ENCODE measurements around the gene ACLY. TPM values are rescaled to one million over a fixed set of nuclear protein-coding genes. Genes with fewer than 3 reads are reported as not detected.

ACLY gene
- total and polyA plus RNA-seq, 5 donors, result 23.0 to 50.8 (median 36.6) TPM

DNA sequence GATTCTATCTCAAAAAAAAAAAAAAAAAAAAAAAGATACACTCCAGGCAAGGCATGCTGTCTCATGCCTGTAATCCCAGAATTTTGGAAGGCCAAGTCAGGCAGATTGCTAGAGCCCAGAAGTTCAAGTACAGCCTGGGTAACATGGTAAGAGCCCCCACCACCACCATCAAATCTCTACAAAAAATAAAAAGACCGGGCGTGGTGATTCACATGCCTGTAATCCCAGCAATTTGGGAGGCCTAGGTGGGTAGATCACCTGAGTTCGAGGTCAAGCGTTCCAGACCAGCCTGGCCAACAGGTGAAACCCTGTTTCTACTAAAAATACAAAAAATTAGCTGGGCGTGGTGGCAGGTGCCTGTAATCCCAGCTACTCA, 1.8 kb upstream of the ACLY start:
- Histone ChIP-seq H3K4me3 (ENCODE audit: low read length) (no peak overlapping the region), H3K4me1 (ENCODE audit: control insufficient read depth, insufficient read depth, low read length) (peaks cover 6% of the 10 kb centered on the region), H3K27me3 (ENCODE audit: control insufficient read depth, insufficient read depth) (no peaks in the 10 kb centered on the region), H3K27ac (ENCODE audit: low read length) (no peak overlapping the region), H3K9me3 (ENCODE audit: control insufficient read depth, low read length) (no peaks in the 10 kb centered on the region)
- intact Hi-C loops (cut with DNase I), result no loop called here
- ATAC-seq (no peak), DNase-seq (peak in 1 of 3 donors; percentile 4)
- 89% methylated on average over 5 of the region's 5 CpGs for WGBS

DNA sequence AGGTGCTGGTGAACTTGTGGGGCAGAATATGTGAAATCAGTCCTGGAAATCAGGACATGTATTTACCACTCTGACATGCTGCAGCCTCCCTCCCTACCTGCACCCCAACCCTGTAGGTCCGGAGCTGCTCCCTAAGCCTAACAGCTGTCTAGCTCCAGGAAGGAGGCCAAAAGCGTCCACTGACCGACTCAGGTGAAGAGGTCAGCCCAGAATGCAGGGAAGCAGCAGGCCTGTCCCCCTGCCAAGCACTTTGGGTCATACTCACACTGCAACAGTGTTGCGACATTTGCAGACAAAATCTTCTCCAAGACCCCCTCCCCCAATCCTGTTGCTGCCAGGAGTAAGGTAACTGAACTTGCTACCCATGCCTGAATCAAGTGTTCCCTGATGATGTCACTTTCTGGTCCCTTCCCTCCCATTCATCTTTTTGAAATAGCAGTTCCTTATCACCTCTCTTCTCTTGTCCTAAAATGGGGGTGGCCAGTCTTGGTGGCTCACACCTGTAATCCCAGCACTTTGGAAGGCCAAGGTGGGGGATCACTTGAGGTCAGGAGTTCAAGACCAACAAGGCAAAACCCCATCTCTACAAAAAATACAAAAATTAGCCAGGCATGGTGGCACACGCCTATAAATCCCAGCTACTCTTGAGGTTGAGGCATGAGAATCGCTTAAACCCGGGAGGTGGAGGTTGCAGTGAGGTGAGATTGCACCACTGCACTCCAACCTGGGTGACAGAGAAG, 1.3 kb upstream of the ACLY start:
- intact Hi-C loops (cut with DNase I), result no loop called here
- Histone ChIP-seq H3K9me3 (ENCODE audit: control insufficient read depth, low read length) (no peaks in the 10 kb centered on the region), H3K27me3 (ENCODE audit: control insufficient read depth, insufficient read depth) (no peaks in the 10 kb centered on the region), H3K4me1 (ENCODE audit: control insufficient read depth, insufficient read depth, low read length) (peaks cover 6% of the 10 kb centered on the region), H3K4me3 (ENCODE audit: low read length) (no peak overlapping the region), H3K27ac (ENCODE audit: low read length) (peak overlapping the region; percentile 19)
- DNase-seq (peak in 2 of 3 donors; percentile 40 to 59), ATAC-seq (no peak)
- WGBS, result 85% methylated on average over 7 of the region's 7 CpGs

DNA sequence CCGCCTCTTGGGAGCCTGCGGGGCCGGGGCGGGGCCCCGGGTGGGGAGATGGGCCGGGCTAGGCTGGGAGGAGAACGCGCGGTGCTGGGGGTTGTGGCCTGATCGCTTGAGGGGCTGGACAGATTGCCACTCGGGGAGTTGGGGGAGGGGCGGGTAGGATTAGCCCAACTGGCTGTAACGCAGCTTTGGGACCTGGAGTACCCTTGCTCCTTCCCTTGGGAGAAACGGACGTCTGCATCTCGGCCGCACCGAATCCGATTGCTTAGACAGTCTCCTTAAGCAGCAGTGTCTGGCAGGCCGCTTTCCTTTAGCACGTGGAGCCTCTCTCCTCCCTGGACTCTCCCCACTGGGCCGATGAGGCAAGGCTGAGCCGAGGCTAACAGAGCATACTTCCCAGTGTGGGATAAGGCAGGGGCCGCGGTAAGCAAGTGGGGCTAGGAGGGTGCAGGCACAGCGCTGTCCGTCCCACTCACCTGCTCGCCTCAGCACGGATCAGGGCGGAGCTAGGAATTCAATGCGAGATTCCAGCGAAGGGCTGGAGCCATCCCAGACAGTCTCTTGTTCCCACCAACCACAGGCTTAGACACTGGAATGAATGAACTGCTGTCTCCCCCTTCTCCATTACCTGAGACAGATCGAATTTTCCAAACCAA, 540 bp upstream of the ACLY start:
- H3K27me3 ChIP-seq (ENCODE audit: control insufficient read depth, insufficient read depth), result no peaks in the 10 kb centered on the region
- peaks cover 8% of the 10 kb centered on the region for H3K4me1 ChIP-seq (ENCODE audit: control insufficient read depth, insufficient read depth, low read length)
- H3K4me3 ChIP-seq (ENCODE audit: low read length), result peak overlapping the region; percentile 45
- DNase-seq (no peak), ATAC-seq (peak; percentile 55 to 57)
- 5% methylated on average over 33 of the region's 33 CpGs for WGBS
- H3K27ac ChIP-seq (ENCODE audit: low read length), result peak overlapping the region; percentile 69
- H3K9me3 ChIP-seq (ENCODE audit: control insufficient read depth, low read length), result no peaks in the 10 kb centered on the region
- intact Hi-C loops (cut with DNase I), result no loop called here

DNA sequence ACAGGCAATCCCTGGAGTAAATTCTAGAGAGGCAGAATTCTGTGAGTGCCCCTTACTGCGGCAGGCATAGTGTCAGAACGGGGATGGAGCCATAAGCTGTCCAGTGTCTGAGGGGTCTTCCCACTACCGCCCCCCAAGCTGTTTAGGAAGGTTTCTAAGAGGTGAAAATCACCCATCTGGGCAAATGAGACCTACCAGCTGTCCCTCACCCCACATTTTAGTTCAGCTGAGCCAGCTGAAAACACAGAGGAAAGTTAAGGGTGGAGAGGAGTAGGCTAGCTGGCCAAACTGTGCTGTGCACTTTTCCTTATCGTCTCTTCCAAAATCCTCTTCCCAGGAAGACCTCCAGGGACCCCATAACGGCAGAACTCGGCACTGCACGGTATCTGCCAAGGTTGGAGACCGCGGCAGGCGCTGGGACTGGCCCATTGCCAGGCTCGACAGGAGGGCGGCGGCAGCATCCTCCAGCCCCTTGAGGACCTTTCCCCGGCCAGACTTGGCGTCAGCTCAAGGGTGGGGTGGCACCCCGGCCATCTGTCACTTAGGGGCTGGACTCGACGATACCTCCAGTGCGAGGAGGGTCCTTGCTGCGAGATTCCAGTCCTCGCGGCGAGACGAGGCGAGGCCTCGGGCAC, 955 bp downstream of the ACLY start:
- intact Hi-C loops (cut with DNase I), result no loop called here
- ATAC-seq, result peak; percentile 40 to 53
- 4% methylated on average over 26 of the region's 26 CpGs for WGBS
- no peaks in the 10 kb centered on the region for H3K9me3 ChIP-seq (ENCODE audit: control insufficient read depth, low read length)
- no peaks in the 10 kb centered on the region for H3K27me3 ChIP-seq (ENCODE audit: control insufficient read depth, insufficient read depth)
- peaks cover 8% of the 10 kb centered on the region for H3K4me1 ChIP-seq (ENCODE audit: control insufficient read depth, insufficient read depth, low read length)
- peak overlapping the region; percentile 59 for H3K4me3 ChIP-seq (ENCODE audit: low read length)
- DNase-seq, result peak; percentile 86 to 90 (median 90)
- H3K27ac ChIP-seq (ENCODE audit: low read length), result peak overlapping the region; percentile 37

DNA sequence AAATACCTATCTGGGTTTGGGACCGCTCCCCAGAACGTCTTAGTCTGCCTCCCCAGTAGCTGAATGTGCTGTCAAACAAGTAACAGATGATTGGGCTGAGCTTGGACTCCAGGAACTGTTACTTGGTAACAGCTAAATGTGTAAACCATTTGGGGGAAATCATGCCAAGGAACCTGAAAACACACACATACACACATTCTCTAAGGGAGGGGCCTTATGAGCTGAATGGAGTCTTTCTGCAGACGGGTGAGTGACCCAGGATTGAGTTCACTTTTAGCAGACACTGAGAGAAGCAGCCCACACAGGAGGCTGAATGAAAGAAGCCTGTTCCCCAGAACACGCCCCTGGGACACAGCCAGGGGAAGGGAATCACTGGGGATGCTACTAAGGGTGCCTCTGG, 1.6 kb downstream of the ACLY start:
- H3K4me1 ChIP-seq (ENCODE audit: control insufficient read depth, insufficient read depth, low read length), result peaks cover 8% of the 10 kb centered on the region
- ATAC-seq (no peak), DNase-seq (peak in 1 of 3 donors; percentile 76)
- no peak overlapping the region for H3K27ac ChIP-seq (ENCODE audit: low read length)
- WGBS, result 45% methylated on average over 4 of the region's 4 CpGs
- H3K9me3 ChIP-seq (ENCODE audit: control insufficient read depth, low read length), result no peaks in the 10 kb centered on the region
- peak overlapping the region; percentile 59 for H3K4me3 ChIP-seq (ENCODE audit: low read length)
- no peaks in the 10 kb centered on the region for H3K27me3 ChIP-seq (ENCODE audit: control insufficient read depth, insufficient read depth)
- intact Hi-C loops (cut with DNase I), result no loop called here

DNA sequence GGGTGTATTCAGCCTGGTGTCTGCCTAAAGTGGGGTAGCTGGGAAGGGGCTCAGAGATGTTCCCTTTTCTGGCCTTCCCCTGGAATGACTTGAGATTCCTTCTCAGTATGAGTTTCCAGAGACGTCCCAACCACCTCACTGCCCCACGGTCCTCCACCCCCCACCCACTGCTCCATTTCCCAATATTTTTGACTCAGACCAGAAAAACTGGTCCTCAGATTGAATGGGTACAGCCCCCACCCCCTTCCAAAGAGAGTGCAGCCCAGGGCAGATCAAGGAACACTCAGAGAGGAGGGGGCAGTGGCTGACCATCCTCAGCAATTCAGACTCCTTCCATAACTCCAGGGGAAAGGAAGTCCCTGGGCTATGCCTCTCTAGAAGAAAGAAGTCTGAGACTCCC, 3.2 kb downstream of the ACLY start:
- no peaks in the 10 kb centered on the region for H3K9me3 ChIP-seq (ENCODE audit: control insufficient read depth, low read length)
- WGBS, result 73% methylated on average over 2 of the region's 2 CpGs
- no peak overlapping the region for H3K4me3 ChIP-seq (ENCODE audit: low read length)
- H3K27me3 ChIP-seq (ENCODE audit: control insufficient read depth, insufficient read depth), result no peaks in the 10 kb centered on the region
- ATAC-seq (no peak), DNase-seq (no peak)
- H3K4me1 ChIP-seq (ENCODE audit: control insufficient read depth, insufficient read depth, low read length), result peaks cover 8% of the 10 kb centered on the region
- intact Hi-C loops (cut with DNase I), result no loop called here
- no peak overlapping the region for H3K27ac ChIP-seq (ENCODE audit: low read length)

DNA sequence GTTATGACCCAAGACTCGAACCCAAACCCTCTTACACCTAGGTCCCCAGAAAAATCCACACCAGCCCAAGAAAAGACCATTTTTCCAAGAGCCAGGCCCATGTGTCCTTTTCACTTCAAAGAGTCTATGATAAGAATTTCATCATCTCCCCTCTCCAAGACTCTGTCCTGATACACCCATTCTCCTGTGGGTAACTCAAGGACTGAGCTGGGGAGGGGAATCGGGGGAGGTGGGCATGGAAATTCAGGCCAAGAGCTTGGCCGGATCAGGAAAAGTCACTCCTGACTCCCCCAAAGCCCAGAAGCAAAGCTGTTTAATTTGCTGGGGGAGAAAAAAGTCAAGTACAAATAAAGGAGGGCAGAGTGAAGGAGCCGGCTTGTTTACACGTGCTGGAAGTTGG, 3.7 kb downstream of the ACLY start:
- H3K4me3 ChIP-seq (ENCODE audit: low read length), result no peak overlapping the region
- DNase-seq, result no peak
- ATAC-seq, result no peak
- H3K27me3 ChIP-seq (ENCODE audit: control insufficient read depth, insufficient read depth), result no peaks in the 10 kb centered on the region
- intact Hi-C loops (cut with DNase I), result no loop called here
- WGBS, result 76% methylated on average over 5 of the region's 5 CpGs
- no peaks in the 10 kb centered on the region for H3K9me3 ChIP-seq (ENCODE audit: control insufficient read depth, low read length)
- H3K4me1 ChIP-seq (ENCODE audit: control insufficient read depth, insufficient read depth, low read length), result peaks cover 8% of the 10 kb centered on the region
- no peak overlapping the region for H3K27ac ChIP-seq (ENCODE audit: low read length)

DNA sequence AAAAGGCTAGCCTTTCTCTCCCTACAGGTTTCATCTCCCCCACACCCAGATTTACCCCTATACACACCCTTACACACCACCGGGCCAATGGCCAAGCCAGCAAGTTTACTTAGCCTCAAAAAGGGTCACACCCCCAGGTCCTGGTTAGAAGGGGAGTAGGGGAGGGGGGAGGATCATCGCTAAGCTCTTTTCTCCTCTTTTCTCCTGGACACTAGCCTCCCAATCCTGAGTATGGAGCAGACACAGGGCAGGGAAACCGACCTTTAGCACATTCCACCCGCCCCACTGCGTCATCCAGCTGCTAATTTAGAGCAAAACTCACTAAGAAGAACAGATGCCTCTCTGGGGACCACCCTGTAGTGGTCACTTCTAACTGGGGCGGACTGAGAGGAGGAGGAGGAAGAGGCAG, 4.4 kb downstream of the ACLY start:
- DNase-seq (no peak), ATAC-seq (no peak)
- H3K4me3 ChIP-seq (ENCODE audit: low read length), result no peak overlapping the region
- no peaks in the 10 kb centered on the region for H3K27me3 ChIP-seq (ENCODE audit: control insufficient read depth, insufficient read depth)
- WGBS, result 60% methylated on average over 6 of the region's 6 CpGs
- no peak overlapping the region for H3K27ac ChIP-seq (ENCODE audit: low read length)
- no peaks in the 10 kb centered on the region for H3K9me3 ChIP-seq (ENCODE audit: control insufficient read depth, low read length)
- peaks cover 3% of the 10 kb centered on the region for H3K4me1 ChIP-seq (ENCODE audit: control insufficient read depth, insufficient read depth, low read length)
- intact Hi-C loops (cut with DNase I), result no loop called here

DNA sequence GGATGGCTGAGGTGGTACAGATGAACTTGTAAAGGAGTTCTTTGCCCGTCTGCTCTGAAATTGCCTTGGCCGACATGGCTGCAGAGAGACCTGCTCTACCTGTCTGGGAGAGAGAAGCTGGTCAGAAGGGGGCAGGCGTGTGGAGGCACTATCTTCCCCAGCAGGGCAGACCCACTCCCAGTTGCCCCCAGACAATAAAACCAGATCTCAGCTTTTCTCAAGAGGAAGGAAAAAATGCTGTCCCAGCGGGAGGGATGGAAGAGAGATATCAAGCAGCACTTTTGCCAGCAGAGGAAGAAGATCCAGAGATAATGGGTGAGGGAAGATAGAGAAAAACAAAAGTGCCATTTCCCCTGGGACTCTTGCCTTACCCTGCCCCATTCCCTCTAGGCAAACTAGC, 5.0 kb downstream of the ACLY start:
- WGBS, result 81% methylated on average over 4 of the region's 4 CpGs
- DNase-seq (no peak), ATAC-seq (no peak)
- Histone ChIP-seq H3K9me3 (ENCODE audit: control insufficient read depth, low read length) (no peaks in the 10 kb centered on the region), H3K27me3 (ENCODE audit: control insufficient read depth, insufficient read depth) (no peaks in the 10 kb centered on the region), H3K27ac (ENCODE audit: low read length) (no peak overlapping the region), H3K4me3 (ENCODE audit: low read length) (no peak overlapping the region), H3K4me1 (ENCODE audit: control insufficient read depth, insufficient read depth, low read length) (peaks cover 2% of the 10 kb centered on the region)
- intact Hi-C loops (cut with DNase I), result no loop called here

DNA sequence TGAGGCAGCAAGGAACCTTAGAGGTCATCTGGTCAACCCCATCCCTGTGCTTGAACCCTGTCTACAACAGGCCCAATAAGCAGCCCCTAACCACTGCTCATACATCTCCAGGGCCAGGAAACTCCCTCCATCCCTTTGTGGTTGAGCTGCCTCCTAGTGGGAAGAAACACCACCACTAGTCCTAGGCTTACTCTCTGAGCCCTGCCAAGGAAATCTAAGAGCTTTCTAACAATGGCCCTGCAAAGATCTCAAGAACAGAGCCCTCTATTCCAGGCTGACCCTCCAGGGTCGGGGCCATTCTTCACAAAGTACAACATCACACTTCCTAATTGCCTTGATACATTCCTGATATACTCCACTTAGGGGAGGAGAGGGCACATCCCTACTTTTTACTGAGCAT, 5.8 kb downstream of the ACLY start:
- intact Hi-C loops (cut with DNase I), result no loop called here
- ATAC-seq, result no peak
- H3K27ac ChIP-seq (ENCODE audit: low read length), result no peak overlapping the region
- H3K4me1 ChIP-seq (ENCODE audit: control insufficient read depth, insufficient read depth, low read length), result peaks cover 2% of the 10 kb centered on the region
- no peak for DNase-seq
- no peaks in the 10 kb centered on the region for H3K9me3 ChIP-seq (ENCODE audit: control insufficient read depth, low read length)
- WGBS, result 79% methylated on average over 1 of the region's 1 CpG
- no peak overlapping the region for H3K4me3 ChIP-seq (ENCODE audit: low read length)
- no peaks in the 10 kb centered on the region for H3K27me3 ChIP-seq (ENCODE audit: control insufficient read depth, insufficient read depth)

DNA sequence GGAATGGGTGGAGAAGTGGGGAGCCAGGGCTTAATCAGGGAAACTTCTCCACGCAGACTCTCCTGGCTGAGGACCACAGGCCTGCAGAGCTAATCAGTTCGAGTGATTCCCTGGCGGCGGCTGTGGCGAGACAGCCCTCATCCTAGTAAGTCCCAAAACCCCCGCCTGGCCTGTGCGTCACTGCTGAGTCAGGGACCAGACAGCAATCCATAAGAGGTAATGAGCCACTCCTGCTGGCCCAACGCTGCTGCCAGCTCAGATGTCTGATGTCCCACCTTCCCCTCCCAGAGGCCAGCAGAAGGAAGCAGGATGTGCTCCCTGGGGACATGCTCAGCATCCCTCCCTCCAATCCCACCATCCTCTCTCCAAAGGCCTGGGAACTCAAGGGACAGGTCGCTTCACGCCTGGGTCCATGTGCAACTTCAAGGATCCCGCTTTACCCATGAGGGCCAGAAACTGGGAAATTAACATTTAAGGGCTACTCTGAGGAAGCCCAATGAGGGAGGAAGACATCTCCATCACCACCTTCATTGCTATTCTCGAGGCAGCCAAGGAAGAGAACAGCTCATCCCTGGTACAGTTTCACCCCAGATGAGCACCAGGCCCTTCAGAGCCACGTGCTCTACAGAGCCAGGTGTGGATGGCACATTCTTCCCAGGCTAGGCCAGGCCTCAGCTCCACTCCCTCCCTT, 7.9 kb downstream of the ACLY start:
- ATAC-seq (no peak), DNase-seq (no peak)
- peaks cover 2% of the 10 kb centered on the region for H3K4me1 ChIP-seq (ENCODE audit: control insufficient read depth, insufficient read depth, low read length)
- no peaks in the 10 kb centered on the region for H3K27me3 ChIP-seq (ENCODE audit: control insufficient read depth, insufficient read depth)
- 87% methylated on average over 13 of the region's 13 CpGs for WGBS
- H3K9me3 ChIP-seq (ENCODE audit: control insufficient read depth, low read length), result no peaks in the 10 kb centered on the region
- H3K4me3 ChIP-seq (ENCODE audit: low read length), result no peak overlapping the region
- intact Hi-C loops (cut with DNase I), result no loop called here
- no peak overlapping the region for H3K27ac ChIP-seq (ENCODE audit: low read length)
